ENCODE results near the gene CAMSAP2.

DNA sequence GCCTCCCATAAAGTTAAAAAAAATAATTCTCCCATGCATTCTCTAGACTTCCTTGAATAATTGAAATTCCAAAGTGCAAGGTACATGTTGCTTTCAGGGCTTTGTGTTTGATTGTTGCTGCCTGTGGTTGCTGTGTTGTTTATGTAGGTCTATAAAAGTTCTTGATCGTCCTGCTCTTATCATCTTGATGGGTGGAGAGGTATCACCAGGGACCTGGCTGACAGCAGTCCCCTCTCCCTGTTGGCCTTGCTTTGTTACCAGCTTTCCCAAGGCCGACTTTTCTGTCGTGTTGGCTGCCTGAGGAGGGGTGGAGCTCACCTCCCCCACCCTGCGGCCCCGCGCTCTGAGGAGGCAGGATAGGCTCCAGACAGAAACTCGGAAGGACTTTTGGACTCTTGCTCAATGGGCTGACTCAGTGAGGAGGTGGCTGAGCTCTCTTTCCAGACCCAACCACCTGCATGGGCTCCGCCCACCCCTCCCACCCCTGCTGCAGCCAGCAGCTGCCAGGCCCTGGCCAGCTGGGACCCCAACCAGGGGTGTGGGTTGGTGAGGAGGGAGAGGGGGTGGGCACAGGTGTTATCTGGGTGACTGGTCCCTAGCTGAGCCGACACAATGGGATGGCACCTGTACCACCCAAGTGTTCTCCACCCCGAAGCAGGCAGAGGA is 158.0 kb downstream of the CAMSAP2 start:
- TF ChIP-seq, protein P1, sequence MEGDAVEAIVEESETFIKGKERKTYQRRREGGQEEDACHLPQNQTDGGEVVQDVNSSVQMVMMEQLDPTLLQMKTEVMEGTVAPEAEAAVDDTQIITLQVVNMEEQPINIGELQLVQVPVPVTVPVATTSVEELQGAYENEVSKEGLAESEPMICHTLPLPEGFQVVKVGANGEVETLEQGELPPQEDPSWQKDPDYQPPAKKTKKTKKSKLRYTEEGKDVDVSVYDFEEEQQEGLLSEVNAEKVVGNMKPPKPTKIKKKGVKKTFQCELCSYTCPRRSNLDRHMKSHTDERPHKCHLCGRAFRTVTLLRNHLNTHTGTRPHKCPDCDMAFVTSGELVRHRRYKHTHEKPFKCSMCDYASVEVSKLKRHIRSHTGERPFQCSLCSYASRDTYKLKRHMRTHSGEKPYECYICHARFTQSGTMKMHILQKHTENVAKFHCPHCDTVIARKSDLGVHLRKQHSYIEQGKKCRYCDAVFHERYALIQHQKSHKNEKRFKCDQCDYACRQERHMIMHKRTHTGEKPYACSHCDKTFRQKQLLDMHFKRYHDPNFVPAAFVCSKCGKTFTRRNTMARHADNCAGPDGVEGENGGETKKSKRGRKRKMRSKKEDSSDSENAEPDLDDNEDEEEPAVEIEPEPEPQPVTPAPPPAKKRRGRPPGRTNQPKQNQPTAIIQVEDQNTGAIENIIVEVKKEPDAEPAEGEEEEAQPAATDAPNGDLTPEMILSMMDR (optimal IDR thresholded peaks at IDR 0.05 in 1 of 3, IDR thresholded peaks at IDR 0.05 in 1 of 3, conservative IDR thresholded peaks at IDR 0.05 in 1 of 3; ENCODE audit: extremely low read depth in 1 of 3, insufficient read depth in 2 of 3, low read length in 3 of 3): no peak
- TF ChIP-seq EZH2 (IDR thresholded peaks at IDR 0.05; ENCODE audit: low read length): no peak

Measured in keratinocyte (primary cell).